Smooth muscle cell (in vitro differentiated cells): ENCODE results near the gene AMTN. TPM values are rescaled to one million over a fixed set of nuclear protein-coding genes. Genes with fewer than 3 reads are reported as not detected.
A peak's percentile ranks its signal among the peaks of the same experiment; 100 is the strongest.
"Not testable (repeated sequence)": the region's sequence is repeated elsewhere in the genome, so short reads cannot be mapped to it uniquely, and the experiment has no call there.

Experiments used
- DNase-seq: peaks from one replicate; lab custom pipeline; 2025; ENCODE audit not compliant: unreplicated experiment; lab: John Stamatoyannopoulos, UW
- H2AFZ ChIP-seq: fragments of 200-600 bp; sonication (generic); 2 replicates; pipeline ENCODE4 v1.6.0; 2016; ENCODE audit warnings: antibody characterized with exemption, low read depth, mild to moderate bottlenecking
- H3F3A ChIP-seq: fragments of 200-600 bp; sonication (generic); 2 replicates; pipeline ENCODE4 v1.6.0; 2017; ENCODE audit warnings: antibody characterized with exemption, low read depth
- H3K27ac ChIP-seq: fragments of 200-600 bp; sonication (generic); 2 replicates; pipeline ENCODE4 v1.5.1; 2016; ENCODE audit warnings: low read depth, mild to moderate bottlenecking
- H3K27me3 ChIP-seq: fragments of 200-600 bp; sonication (generic); 2 replicates; pipeline ENCODE4 v1.6.1; 2016; ENCODE audit warnings: low read depth, mild to moderate bottlenecking
- H3K36me3 ChIP-seq: fragments of 200-600 bp; sonication (generic); 2 replicates; pipeline ENCODE4 v1.5.1; 2016; ENCODE audit warnings: low read depth
- H3K4me1 ChIP-seq: fragments of 200-600 bp; sonication (generic); 2 replicates; pipeline ENCODE4 v1.5.1; 2016; ENCODE audit warnings: low read depth
- H3K4me2 ChIP-seq: fragments of 200-600 bp; sonication (generic); 2 replicates; pipeline ENCODE4 v1.6.0; 2016; ENCODE audit warnings: mild to moderate bottlenecking
- H3K4me3 ChIP-seq: fragments of 200-600 bp; sonication (generic); 2 replicates; pipeline ENCODE4 v1.5.1; 2016; ENCODE audit warnings: mild to moderate bottlenecking
- H3K79me2 ChIP-seq: fragments of 200-600 bp; sonication (generic); 2 replicates; pipeline ENCODE4 v1.6.0; 2016; ENCODE audit warnings: low read depth, mild to moderate bottlenecking
- H3K9ac ChIP-seq: fragments of 200-600 bp; sonication (generic); 2 replicates; pipeline ENCODE4 v1.6.0; 2016; ENCODE audit warnings: low read depth
- H3K9me3 ChIP-seq: fragments of 200-600 bp; sonication (generic); replicated peaks from 2 replicates; pipeline ENCODE4 v1.5.1; 2016; ENCODE audit warnings: low read depth
- H4K20me1 ChIP-seq: fragments of 200-600 bp; sonication (generic); 2 replicates; pipeline ENCODE4 v1.6.0; 2016; ENCODE audit warnings: low read depth
- WGBS: methylation state at CpG from one replicate; pipeline ENCODE4 v1.1.7; 2016; ENCODE audit warnings: low lambda C conversion rate; 5-methylcytosine and 5-hydroxymethylcytosine counted together
- polyA plus RNA-seq: library from polyadenylated mRNA; unstranded; fragments of >200 nt; fragmentation: Nextera tagmentation; extraction: Ambion mirVana; gene quantifications from 2 replicates; pipeline ENCODE4 v1.2.1, GENCODE V29; 2016
- total RNA-seq: library from RNA; depleted of rRNA; stranded (reverse); fragments of >200 nt; gene quantifications from 2 replicates; pipeline ENCODE4 v1.2.3, GENCODE V29; 2014
- TF ChIP-seq, protein P1 (sequence below): fragments of 200-600 bp; sonication (generic); IDR thresholded peaks from 2 replicates; pipeline ENCODE4 v1.5.1; 2017; ENCODE audit warnings: borderline replicate concordance, mild to moderate bottlenecking, antibody characterized with exemption; ENCODE audit not compliant: insufficient read depth, poor library complexity, severe bottlenecking

Gene AMTN
- total and polyA plus RNA-seq, 2 experiments from 2014 or later, result 0.61 TPM; not detected in 1

DNA sequence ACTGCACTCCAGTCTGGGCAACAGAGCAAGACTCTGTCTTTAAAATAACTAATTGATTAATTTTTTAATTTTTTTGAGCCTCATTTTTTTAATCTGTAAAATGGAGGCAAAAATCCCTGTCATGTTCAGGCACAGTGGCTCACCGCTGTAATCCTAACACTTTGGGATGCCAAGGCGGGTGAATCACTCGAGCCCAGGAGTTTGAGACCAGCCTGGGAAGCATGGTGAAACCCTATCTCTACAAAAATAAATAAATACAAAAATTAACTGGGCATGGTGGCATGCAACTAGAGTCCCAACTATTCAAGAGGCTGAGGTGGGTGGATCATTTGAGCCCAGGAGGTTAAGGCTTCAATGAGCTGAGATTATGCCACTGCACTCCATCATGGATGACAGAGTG, 15.4 kb downstream of the AMTN start:
- Histone ChIP-seq H3K79me2 (no peaks in the 10 kb centered on the region), H3K9me3 (no peaks in the 10 kb centered on the region), H2AFZ (no peak overlapping the region), H3K27me3 (no peaks in the 10 kb centered on the region), H3K9ac (no peak overlapping the region), H3K36me3 (no peaks in the 10 kb centered on the region), H4K20me1 (no peaks in the 10 kb centered on the region), H3K4me1 (no peaks in the 10 kb centered on the region), H3F3A (no peaks in the 10 kb centered on the region), H3K4me2 (no peak overlapping the region), H3K27ac (no peak overlapping the region), H3K4me3 (no peak overlapping the region)
- DNase-seq, result no peak
- WGBS, result 85% methylated on average over 3 of the region's 3 CpGs
- TF ChIP-seq, protein P1, sequence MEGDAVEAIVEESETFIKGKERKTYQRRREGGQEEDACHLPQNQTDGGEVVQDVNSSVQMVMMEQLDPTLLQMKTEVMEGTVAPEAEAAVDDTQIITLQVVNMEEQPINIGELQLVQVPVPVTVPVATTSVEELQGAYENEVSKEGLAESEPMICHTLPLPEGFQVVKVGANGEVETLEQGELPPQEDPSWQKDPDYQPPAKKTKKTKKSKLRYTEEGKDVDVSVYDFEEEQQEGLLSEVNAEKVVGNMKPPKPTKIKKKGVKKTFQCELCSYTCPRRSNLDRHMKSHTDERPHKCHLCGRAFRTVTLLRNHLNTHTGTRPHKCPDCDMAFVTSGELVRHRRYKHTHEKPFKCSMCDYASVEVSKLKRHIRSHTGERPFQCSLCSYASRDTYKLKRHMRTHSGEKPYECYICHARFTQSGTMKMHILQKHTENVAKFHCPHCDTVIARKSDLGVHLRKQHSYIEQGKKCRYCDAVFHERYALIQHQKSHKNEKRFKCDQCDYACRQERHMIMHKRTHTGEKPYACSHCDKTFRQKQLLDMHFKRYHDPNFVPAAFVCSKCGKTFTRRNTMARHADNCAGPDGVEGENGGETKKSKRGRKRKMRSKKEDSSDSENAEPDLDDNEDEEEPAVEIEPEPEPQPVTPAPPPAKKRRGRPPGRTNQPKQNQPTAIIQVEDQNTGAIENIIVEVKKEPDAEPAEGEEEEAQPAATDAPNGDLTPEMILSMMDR, result no peak

DNA sequence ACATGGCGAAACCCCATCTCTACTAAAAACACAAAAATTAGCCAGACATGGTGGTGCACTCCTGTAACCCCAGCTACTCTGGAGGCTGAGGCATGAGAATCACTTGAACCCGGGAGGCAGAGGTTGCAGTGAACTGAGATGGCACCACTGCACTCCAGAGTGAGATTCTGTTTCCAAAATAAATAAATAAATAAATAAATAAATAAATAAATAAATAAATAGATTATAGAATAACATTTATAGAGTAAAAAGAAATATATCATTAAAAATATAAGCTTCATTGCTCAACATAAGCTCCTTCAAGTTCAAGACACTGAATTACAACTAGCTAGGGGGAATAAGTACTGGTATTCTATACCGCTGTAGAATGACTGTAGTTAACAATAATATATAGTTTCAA, 16.5 kb downstream of the AMTN start:
- not testable (repeated sequence) for H4K20me1 ChIP-seq, H3K27ac ChIP-seq, DNase-seq, H3K4me3 ChIP-seq, H3K9ac ChIP-seq, H2AFZ ChIP-seq, H3K9me3 ChIP-seq, H3K79me2 ChIP-seq, H3K4me1 ChIP-seq, H3K36me3 ChIP-seq, H3K4me2 ChIP-seq, H3F3A ChIP-seq, H3K27me3 ChIP-seq
- 94% methylated on average over 3 of the region's 3 CpGs for WGBS

- Histone ChIP-seq H3K4me2 (no peak overlapping the region), H2AFZ (no peak overlapping the region), H3K79me2 (no peaks in the 10 kb centered on the region), H4K20me1 (no peaks in the 10 kb centered on the region), H3K9ac (no peak overlapping the region), H3K4me1 (no peaks in the 10 kb centered on the region), H3K27me3 (no peaks in the 10 kb centered on the region), H3F3A (no peaks in the 10 kb centered on the region), H3K36me3 (no peaks in the 10 kb centered on the region), H3K4me3 (no peak overlapping the region), H3K9me3 (no peaks in the 10 kb centered on the region), H3K27ac (no peak overlapping the region)
- TF ChIP-seq, protein P1, result no peak
- DNase-seq, result no peak
Observed at GRCh38 chr4:70538869-70539268, 20.5 kb downstream of the AMTN start.

GRCh38 chr4:70544279-70544868, 26.0 kb downstream of the AMTN start:
- no peaks in the 10 kb centered on the region for H3F3A ChIP-seq
- no peaks in the 10 kb centered on the region for H3K36me3 ChIP-seq
- peaks cover 3% of the 10 kb centered on the region for H3K4me1 ChIP-seq
- no peak overlapping the region for H3K4me3 ChIP-seq
- no peak for DNase-seq
- H3K27me3 ChIP-seq, result no peaks in the 10 kb centered on the region
- H3K79me2 ChIP-seq, result no peaks in the 10 kb centered on the region
- H3K9ac ChIP-seq, result no peak overlapping the region
- TF ChIP-seq, protein P1, result peak; percentile 52
- H3K4me2 ChIP-seq, result no peak overlapping the region
- H4K20me1 ChIP-seq, result no peaks in the 10 kb centered on the region
- no peaks in the 10 kb centered on the region for H3K9me3 ChIP-seq
- H3K27ac ChIP-seq, result no peak overlapping the region
- no peak overlapping the region for H2AFZ ChIP-seq
